T-helper 1 cell treated with Interleukin-12 subunit alpha and Interleukin-12 subunit beta and Interleukin-4 antibody, amounts not matched to agents 30 ng/mL and 1 ng/mL, for 36 hours (primary cell): ENCODE data around the gene ELP2. TPM values are rescaled to one million over a fixed set of nuclear protein-coding genes. Genes with fewer than 3 reads are reported as not detected.
"Not testable (repeated sequence)": the region's sequence is repeated elsewhere in the genome, so short reads cannot be mapped to it uniquely, and the experiment has no call there.

Source experiments
- intact Hi-C: fragments of 100-400 bp; cut with micrococcal nuclease; formaldehyde crosslinking; loops from one replicate; pipeline ENCODE4 v1.15.1; 2024
- total RNA-seq: library from RNA; stranded (reverse); gene quantifications from 2 replicates; pipeline ENCODE4 v1.2.3, GENCODE V29; 2022

The ELP2 gene
- total RNA-seq, 1 donor from 2014 or later, result 73.4 TPM

DNA sequence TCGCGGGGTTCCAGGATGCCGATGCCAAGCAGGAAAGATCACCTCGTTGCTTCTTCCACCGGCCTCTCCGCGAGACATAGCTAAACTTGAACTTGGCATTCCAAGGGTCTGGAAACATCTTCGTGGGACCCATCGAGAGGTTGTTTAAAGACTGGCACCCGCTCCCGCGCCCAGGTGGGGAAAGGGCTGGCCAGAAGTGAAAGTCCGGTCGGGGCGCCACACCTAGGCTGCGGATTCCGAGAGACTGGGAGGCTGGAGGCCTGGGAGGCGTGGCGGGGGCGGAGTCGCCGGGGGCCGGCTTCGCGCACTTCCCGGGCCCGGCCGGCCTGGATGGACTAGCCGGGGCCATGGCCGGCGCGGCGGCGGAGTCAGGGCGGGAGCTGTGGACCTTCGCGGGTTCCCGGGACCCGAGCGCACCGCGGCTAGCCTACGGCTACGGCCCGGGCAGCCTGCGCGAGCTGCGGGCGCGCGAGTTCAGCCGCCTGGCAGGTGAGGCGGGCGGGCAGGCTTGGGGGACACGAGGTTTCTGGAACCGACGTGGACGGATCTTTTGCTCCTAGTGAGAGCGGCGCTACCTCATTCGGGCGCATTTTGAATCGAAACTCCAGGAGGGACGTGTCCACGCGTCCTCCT lies 57.6 kb downstream of the ELP2 start, which contains the start of gene MOCOS:
Gene MOCOS (plus strand): TSS at position 305 of the 633 bp plus-strand sequence. CDS start 43 bp downstream, at position 348.
- intact Hi-C loops, result loop anchor here (2.0 to 10.0 kb wide), 3 partner anchors 59 to 215 kb away; partner anchors contain the start of genes ELP2, RMP24 and SLC39A6

DNA sequence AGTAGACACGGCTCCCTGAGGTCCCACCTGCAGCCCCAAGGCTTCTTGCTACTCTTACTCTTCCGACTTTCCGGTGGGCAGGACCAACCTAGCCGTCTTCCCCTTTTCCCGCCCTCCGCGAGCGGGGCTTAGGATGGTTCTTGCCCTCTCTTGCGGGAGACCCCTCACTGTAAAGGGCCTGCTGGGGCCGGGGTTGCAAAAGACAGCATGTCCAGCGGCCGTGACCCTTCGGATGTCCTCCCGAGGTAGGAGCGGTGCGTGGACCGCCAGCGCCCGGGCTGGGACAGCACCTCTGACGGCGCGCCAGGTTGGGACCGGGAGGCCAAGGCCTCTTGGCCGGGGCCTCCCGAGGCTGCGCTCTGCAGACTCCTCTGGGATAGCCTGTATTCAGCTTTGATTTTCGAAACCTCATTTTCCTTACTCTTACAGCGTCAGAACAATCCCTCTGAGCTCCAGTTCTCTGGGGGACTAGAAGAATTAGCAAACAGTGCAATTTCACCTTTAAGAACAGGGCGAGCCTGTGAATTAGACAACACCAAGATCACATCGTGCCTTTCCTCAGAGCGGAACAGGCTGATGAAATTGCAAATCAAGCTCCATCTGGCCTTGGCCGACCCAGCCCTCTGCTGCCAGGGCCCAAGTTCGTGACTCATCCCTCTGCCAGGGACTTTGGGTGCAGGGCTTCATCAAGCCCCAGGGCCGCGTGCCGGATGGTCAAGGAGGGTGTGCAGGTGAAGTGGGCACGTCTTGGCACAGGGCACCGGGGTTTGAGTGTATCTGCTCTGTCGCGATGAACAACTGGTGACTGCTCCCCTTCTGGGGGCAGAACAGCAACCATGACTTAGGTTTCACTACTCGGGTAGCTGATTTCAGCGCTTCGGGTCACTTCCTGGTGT lies 58.4 kb downstream of the ELP2 start:
- intact Hi-C loops, result loop anchor here (2.0 to 10.0 kb wide), 3 partner anchors 59 to 215 kb away; partner anchors contain the start of genes ELP2, RMP24 and SLC39A6

GRCh38 chr18:36188916-36189315 lies 59.2 kb downstream of the ELP2 start:
- intact Hi-C loops, result loop anchor here (10.0 kb wide), 1 partner anchor 174 kb away; no protein-coding TSS in a partner anchor

DNA sequence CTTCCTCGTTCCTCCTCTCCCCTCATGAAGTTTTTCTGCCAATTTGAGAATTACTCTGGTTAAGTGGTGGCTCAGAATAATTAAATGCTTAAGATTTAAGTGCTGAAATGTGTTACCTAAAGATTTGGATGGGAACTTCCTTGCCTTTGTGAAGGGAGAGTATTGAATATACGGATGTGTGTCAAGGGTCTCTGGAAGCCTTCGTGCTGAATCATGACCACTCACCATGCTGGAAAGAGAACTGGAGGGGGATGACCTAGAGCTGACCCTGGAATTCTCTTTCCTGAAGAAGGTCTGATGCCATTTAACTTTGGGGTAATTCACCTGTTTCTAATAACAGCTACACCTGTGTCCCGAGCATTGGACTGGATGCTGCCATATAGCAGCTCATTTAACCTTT lies 59.8 kb downstream of the ELP2 start:
- intact Hi-C loops, result loop anchor here (10.0 kb wide), 1 partner anchor 175 kb away; no protein-coding TSS in a partner anchor

DNA sequence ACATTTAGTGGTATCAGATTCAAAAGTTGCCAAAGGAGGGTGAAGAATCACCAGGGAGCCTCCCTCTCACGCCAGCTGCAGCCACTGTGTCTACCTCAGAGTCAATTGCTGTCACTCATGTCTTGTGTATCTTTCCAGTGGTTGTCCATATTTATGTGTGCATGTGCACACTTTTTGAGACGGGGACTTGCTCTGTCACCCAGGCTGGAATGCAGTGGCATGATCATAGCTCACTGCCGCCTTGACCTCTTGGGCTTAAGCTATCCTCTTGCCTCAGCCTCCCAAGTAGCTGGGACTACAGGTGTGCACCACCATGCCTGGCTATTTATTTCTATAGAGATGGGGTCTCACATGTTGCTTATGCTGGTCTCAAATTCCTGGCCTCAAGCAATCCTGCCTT lies 61.6 kb downstream of the ELP2 start:
- intact Hi-C loops, result no loop called here

DNA sequence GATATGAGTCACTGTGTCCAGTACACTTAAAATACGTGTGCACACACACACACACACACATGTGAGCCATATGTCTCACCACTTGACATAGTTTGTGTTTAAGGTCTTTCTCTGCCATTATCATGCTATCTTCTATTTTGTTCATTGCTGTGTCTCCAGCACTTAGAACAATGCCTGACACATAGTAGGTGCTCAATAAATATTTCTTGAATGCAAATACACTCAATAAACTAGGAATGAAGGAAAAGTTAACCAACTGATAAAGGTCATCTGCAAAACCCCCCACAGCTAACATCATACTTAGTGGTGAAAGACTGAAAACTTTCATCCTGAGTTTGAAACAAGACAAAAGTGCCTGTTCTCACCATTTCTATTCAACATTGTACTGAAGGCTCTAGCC lies 62.0 kb downstream of the ELP2 start:
- intact Hi-C loops, result no loop called here

- intact Hi-C loops, result no loop called here
Observed at GRCh38 chr18:36194600-36195315, 65.1 kb downstream of the ELP2 start.

DNA sequence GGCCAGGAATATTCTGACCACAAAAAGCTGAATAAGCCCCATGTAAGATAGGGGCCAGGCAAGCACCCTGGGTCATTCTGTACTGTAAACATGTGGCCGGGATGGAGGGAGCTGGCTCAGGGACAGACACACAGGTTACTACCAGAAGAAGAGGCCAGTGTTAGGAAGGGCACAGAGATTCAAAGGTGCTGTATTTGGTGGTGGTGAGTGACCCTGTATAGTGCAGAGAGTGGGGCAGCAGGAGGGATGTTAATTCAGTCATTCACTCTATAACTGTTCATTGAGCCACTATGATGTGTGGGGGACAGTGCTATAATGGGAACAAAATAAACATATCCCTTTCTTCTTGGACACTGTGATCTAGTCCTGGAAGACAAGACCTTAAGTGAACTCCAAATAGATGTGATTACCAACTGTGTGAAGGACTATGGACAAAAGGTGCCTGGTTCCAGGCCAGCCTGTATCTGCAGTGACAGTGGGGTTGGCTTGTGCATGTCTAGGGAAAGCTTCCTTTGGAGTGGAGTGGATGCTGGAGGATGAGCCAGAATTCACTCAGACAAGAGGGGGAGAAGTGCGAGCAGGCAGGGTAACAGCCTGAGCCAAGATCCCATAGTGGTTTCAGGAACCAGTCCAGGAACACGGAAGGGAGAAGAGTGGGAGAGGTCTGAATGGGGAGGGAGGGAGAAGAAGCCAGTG lies 65.9 kb downstream of the ELP2 start:
- intact Hi-C loops, result no loop called here

GRCh38 chr18:36196238-36196995 lies 66.7 kb downstream of the ELP2 start:
- intact Hi-C loops, result no loop called here

- intact Hi-C loops, result no loop called here
Observed at GRCh38 chr18:36197511-36198166, 67.9 kb downstream of the ELP2 start.

DNA sequence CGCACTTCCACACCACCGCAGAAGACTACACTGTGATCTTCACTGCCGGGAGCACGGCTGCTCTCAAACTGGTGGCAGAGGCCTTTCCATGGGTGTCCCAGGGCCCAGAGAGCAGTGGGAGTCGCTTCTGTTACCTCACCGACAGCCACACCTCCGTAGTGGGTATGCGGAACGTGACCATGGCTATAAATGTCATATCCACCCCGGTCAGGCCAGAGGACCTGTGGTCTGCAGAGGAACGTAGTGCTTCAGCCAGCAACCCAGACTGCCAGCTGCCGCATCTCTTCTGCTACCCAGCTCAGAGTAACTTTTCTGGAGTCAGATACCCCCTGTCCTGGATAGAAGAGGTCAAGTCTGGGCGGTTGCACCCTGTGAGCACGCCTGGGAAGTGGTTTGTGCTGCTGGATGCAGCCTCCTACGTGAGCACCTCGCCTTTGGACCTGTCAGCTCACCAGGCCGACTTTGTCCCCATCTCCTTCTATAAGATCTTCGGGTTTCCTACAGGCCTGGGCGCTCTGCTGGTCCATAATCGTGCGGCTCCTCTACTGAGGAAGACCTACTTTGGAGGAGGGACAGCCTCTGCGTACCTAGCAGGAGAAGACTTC lies 70.1 kb downstream of the ELP2 start:
- intact Hi-C loops, result no loop called here

GRCh38 chr18:36200354-36200771 lies 70.7 kb downstream of the ELP2 start:
- intact Hi-C loops, result no loop called here

GRCh38 chr18:36201765-36202164 lies 72.1 kb downstream of the ELP2 start:
- intact Hi-C loops, result no loop called here

DNA sequence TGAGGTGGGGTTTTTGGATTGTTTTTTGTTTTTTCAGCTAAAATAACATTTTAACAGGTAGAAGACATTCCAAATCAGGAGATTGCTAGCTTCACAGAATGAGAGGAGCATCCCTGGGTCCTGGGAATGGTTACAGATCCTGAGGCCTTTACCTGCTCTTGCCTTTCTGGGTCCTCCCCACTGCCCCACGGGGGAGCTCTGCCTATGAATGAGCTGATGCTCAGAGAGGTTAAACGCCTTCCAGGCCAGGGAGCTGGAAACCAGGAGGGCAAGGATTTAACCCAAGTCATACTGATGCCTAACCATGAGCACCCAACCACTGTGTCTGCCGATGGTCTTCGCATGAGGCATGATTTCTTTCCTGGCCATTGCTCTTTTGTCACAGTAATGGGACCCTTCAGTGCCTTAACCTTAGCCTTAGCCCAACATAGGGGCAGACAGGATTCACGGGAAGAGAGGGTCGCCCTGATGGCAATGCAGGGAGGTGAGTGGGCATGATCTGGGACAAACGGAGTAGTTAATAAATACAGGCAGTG lies 73.7 kb downstream of the ELP2 start:
- intact Hi-C loops, result no loop called here

- intact Hi-C loops, result no loop called here
Observed at GRCh38 chr18:36205166-36205565, 75.5 kb downstream of the ELP2 start.

DNA sequence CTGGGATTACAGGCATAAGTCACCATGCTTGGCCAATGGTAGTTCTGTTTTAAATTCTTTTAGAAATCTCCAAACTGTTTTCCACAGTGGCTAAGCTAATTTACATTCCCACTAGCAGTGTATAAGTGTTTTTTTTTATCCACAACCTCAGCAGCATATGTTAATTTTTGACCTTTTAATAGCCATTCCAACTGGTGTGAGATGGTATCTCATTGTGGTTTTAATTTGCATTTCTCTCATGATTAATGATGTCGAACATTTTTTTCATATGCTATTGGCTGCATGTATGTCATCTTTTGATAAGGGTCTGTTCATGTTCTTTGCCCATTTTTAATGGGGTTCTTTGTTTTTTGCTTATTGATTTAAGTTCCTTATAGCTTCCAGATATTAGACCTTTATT lies 77.6 kb downstream of the ELP2 start:
- intact Hi-C loops, result no loop called here

DNA sequence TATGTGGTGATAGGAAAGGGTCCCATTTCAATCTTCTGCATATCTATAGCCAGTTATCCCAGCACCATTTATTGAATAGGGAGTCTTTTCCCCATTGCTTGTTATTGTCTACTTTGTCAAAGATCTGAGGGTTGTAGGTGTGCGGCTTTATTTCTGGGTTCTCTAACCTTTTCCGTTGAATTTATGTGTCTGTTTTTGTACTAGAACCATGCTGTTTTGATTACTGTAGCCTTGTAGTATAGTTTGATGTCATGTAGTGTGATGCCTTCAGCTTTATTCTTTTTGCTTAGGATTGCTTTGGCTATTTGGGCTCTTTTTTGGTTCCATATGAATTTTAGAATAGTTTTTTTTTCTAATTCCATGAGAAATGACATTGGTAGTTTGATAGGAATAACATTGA lies 78.3 kb downstream of the ELP2 start:
- intact Hi-C loops, result not testable (repeated sequence)

DNA sequence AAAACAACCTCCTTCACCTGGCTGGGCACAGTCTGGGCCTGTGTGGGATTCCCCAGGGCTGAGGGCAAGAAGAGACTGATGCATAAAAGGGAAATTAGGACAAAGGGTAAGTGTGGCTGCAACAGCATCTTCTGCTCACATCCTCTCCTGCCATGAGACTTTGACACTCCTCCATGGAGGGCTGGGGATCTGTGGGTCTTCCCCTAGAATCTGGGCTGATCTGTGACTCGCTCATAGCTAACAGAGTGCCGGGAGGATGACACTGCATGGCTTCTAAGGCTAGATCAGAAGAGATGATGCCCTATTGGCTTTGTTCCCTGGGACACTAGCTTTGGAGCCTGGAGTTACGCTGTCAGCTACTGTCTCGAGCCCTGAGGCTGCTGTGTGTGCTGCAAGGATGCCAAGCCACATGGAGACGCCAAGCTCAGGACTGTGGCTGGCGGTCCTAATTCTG lies 81.9 kb downstream of the ELP2 start:
- intact Hi-C loops, result no loop called here
